Uterus (tissue), 2 donors: ENCODE data around the gene USP7.

ENCODE experiments used
- CTCF ChIP-seq, 4 experiments: fragments of 200-600 bp in 2 of 4; fragments of 450-650 bp in 2 of 4; sonication (generic) in 2 of 4; IDR thresholded peaks; one replicate each; pipeline ENCODE4 v1.5.1; 2016 to 2019; ENCODE audit warnings: antibody characterized with exemption in 4 of 4, mild to moderate bottlenecking in 2 of 4, moderate library complexity in 1 of 4
- POLR2A ChIP-seq, 2 donors: fragments of 450-650 bp; IDR thresholded peaks; one replicate each; pipeline ENCODE4 v1.6.1; 2016; ENCODE audit warnings: antibody characterized with exemption in 2 of 2, mild to moderate bottlenecking in 1 of 2, moderate library complexity in 1 of 2

GRCh38 chr16:8898660-8899318, 64.9 kb downstream of the USP7 start:
- TF ChIP-seq CTCF (IDR thresholded peaks at IDR 0.05) (no peak), POLR2A (IDR thresholded peaks at IDR 0.05) (no peak)
